OCI-LY7 (cell line): ENCODE measurements around the gene HMCES. TPM values are rescaled to one million over a fixed set of nuclear protein-coding genes. Genes with fewer than 3 reads are reported as not detected.

Experiments used
- BruUV-seq: library from RNA; stranded (reverse); fragments of 400-500 nt; replicated peaks from 2 replicates; lab custom pipeline; 2021; lab: Mats Ljungman, UMichigan
- CTCF ChIA-PET: fragments of 300-600 bp; sonication (Branson Sonifier 250); formaldehyde crosslinking; loops from one replicate; lab custom pipeline; 2022; ENCODE audit warnings: antibody characterized with exemption; ENCODE audit not compliant: unreplicated experiment; lab: Charles Lee
- POLR2A ChIA-PET: fragments of 300-600 bp; sonication (Branson Sonifier 250); formaldehyde crosslinking; loops from one replicate; lab custom pipeline; 2022; ENCODE audit warnings: antibody characterized with exemption; lab: Charles Lee
- DNase-seq: peaks from one replicate; pipeline ENCODE4 v3.0.0-alpha.2; 2015; ENCODE audit warnings: low spot score
- H2AFZ ChIP-seq: fragments of 200-600 bp; sonication (generic), shearing (Covaris generic); 2 replicates; pipeline ENCODE4 v1.6.1; 2014; ENCODE audit warnings: mild to moderate bottlenecking, antibody characterized with exemption, low read length, moderate library complexity
- H3K27ac ChIP-seq: fragments of 200-600 bp; sonication (generic); 2 replicates; pipeline ENCODE4 v1.5.1; 2014; ENCODE audit warnings: mixed run types, low read depth, mild to moderate bottlenecking, moderate library complexity, low read length, inconsistent platforms; ENCODE audit not compliant: poor library complexity, severe bottlenecking
- H3K36me3 ChIP-seq: fragments of 200-600 bp; sonication (generic); 2 replicates; pipeline ENCODE4 v1.6.1; 2014; ENCODE audit warnings: mild to moderate bottlenecking, antibody characterized with exemption, low read length, moderate library complexity, mixed read lengths; ENCODE audit not compliant: insufficient read depth
- H3K4me1 ChIP-seq: fragments of 200-600 bp; sonication (generic); 2 replicates; pipeline ENCODE4 v1.5.1; 2014; ENCODE audit warnings: mild to moderate bottlenecking, low read length; ENCODE audit not compliant: insufficient read depth, poor library complexity, severe bottlenecking
- H3K4me2 ChIP-seq: fragments of 200-600 bp; sonication (generic); 2 replicates; pipeline ENCODE4 v1.6.1; 2014; ENCODE audit warnings: mild to moderate bottlenecking, low read length
- H3K4me3 ChIP-seq: fragments of 200-600 bp; sonication (generic); 2 replicates; pipeline ENCODE4 v1.5.1; 2014; ENCODE audit warnings: mild to moderate bottlenecking, low read depth, low read length; ENCODE audit not compliant: poor library complexity, severe bottlenecking
- H3K79me2 ChIP-seq: fragments of 200-600 bp; sonication (generic); 2 replicates; pipeline ENCODE4 v1.6.1; 2016; ENCODE audit warnings: low read depth, mild to moderate bottlenecking, low read length, moderate library complexity, mixed read lengths; ENCODE audit not compliant: insufficient read depth
- H3K9me2 ChIP-seq: fragments of 200-600 bp; sonication (generic); 2 replicates; pipeline ENCODE4 v1.6.1; 2016; ENCODE audit warnings: mild to moderate bottlenecking, low read length, mixed read lengths; ENCODE audit not compliant: insufficient read depth
- H3K9me3 ChIP-seq: fragments of 200-600 bp; sonication (generic); 2 replicates; pipeline ENCODE4 v1.6.1; 2014; ENCODE audit warnings: mild to moderate bottlenecking, mixed run types, low read length, mixed read lengths
- H4K20me1 ChIP-seq: fragments of 200-600 bp; sonication (generic); 2 replicates; pipeline ENCODE4 v1.6.1; 2014; ENCODE audit warnings: mild to moderate bottlenecking, antibody characterized with exemption, low read length, moderate library complexity, mixed read lengths; ENCODE audit not compliant: insufficient read depth
- CTCF ChIP-seq: fragments of 200-600 bp; sonication (generic); conservative IDR thresholded peaks from 2 replicates; pipeline ENCODE4 v1.5.1; 2014; ENCODE audit warnings: mild to moderate bottlenecking, antibody characterized with exemption, low read length, moderate library complexity, mixed read lengths
- EZH2phosphoT487 ChIP-seq: fragments of 200-600 bp; sonication (generic); IDR thresholded peaks from 2 replicates; pipeline ENCODE4 v1.6.1; 2018; ENCODE audit warnings: low read depth, borderline replicate concordance, mild to moderate bottlenecking, mixed run types, antibody characterized with exemption, low read length, moderate library complexity, mixed read lengths
- intact Hi-C: fragments of 100-400 bp; cut with micrococcal nuclease; formaldehyde crosslinking; loops from one replicate; pipeline ENCODE4 v1.10.0; 2022; ENCODE audit not compliant: unreplicated experiment
- total RNA-seq, 2 experiments: library from RNA; depleted of rRNA in 1 of 2; stranded (reverse); fragments of >200 nt in 1 of 2; shearing (Covaris generic) in 1 of 2; gene quantifications; 2 replicates each; pipeline ENCODE4 v1.2.3, GENCODE V29; 2014 to 2022

Gene HMCES
- total RNA-seq, 2 experiments from 2014 or later = 90.6 to 287 TPM

GRCh38 chr3:129266651-129267050 is 12.0 kb upstream of the HMCES start:
- TF ChIP-seq CTCF (no peak), EZH2phosphoT487 (no peak)
- H3K36me3 ChIP-seq = peaks cover 96% of the 10 kb centered on the region
- ChIA-PET CTCF (no interaction called here), POLR2A (interaction anchor here (0.5 to 1.8 kb wide), 5 partner anchors 15 to 50 kb away, joined by 3 to 9 read pairs (median 3); a partner anchor contains a TSS)
- no peak for DNase-seq
- H3K27ac ChIP-seq = no peak overlapping the region
- no peaks in the 10 kb centered on the region for H3K9me2 ChIP-seq
- H3K79me2 ChIP-seq = no peaks in the 10 kb centered on the region
- no peak overlapping the region for H2AFZ ChIP-seq
- intact Hi-C loops = no loop called here
- no TSS peak for BruUV-seq
- H3K4me2 ChIP-seq = no peak overlapping the region
- H4K20me1 ChIP-seq = no peaks in the 10 kb centered on the region
- H3K4me1 ChIP-seq = no peaks in the 10 kb centered on the region
- H3K9me3 ChIP-seq = no peaks in the 10 kb centered on the region
- no peak overlapping the region for H3K4me3 ChIP-seq

- ChIA-PET CTCF (no interaction called here), POLR2A (no interaction called here)
- H3K27ac ChIP-seq = no peak overlapping the region
- H2AFZ ChIP-seq = no peak overlapping the region
- TF ChIP-seq EZH2phosphoT487 (no peak), CTCF (no peak)
- intact Hi-C loops = no loop called here
- BruUV-seq = no TSS peak
- no peaks in the 10 kb centered on the region for H3K9me3 ChIP-seq
- no peak overlapping the region for H3K4me2 ChIP-seq
- H3K4me1 ChIP-seq = peaks cover 2% of the 10 kb centered on the region
- no peak overlapping the region for H3K4me3 ChIP-seq
- no peaks in the 10 kb centered on the region for H3K79me2 ChIP-seq
- no peaks in the 10 kb centered on the region for H4K20me1 ChIP-seq
- DNase-seq = no peak
- no peaks in the 10 kb centered on the region for H3K9me2 ChIP-seq
- H3K36me3 ChIP-seq = peaks cover 99% of the 10 kb centered on the region
These were observed 10.3 kb upstream of the HMCES start for GRCh38 chr3:129268396-129268795.

GRCh38 chr3:129271674-129272073 is 7.0 kb upstream of the HMCES start:
- Histone ChIP-seq H3K36me3 (peaks cover 93% of the 10 kb centered on the region), H4K20me1 (no peaks in the 10 kb centered on the region), H3K4me2 (no peak overlapping the region), H3K4me3 (no peak overlapping the region), H3K9me2 (no peaks in the 10 kb centered on the region), H3K9me3 (no peaks in the 10 kb centered on the region), H2AFZ (no peak overlapping the region), H3K4me1 (peaks cover 32% of the 10 kb centered on the region), H3K27ac (no peak overlapping the region), H3K79me2 (no peaks in the 10 kb centered on the region)
- ChIA-PET POLR2A (interaction anchor here (0.6 to 1.6 kb wide), 3 partner anchors 10 to 15 kb away, joined by 3 to 5 read pairs (median 5); no protein-coding TSS in a partner anchor), CTCF (no interaction called here)
- no peak for DNase-seq
- intact Hi-C loops = no loop called here
- TF ChIP-seq EZH2phosphoT487 = no peak
- no peak for TF ChIP-seq CTCF
- no TSS peak for BruUV-seq
